AG04449 (cell line): Measurements from ENCODE around the gene FBP1.

ENCODE experiments used
- CTCF ChIA-PET: fragments of 350-600 bp; formaldehyde crosslinking; extraction: SDS; loops from one replicate; lab custom pipeline; 2021; ENCODE audit warnings: antibody characterized with exemption; lab: Yijun Ruan, JAX
- POLR2A ChIA-PET: fragments of 400-600, 350-600 bp; formaldehyde crosslinking; extraction: SDS; loops from one replicate; lab custom pipeline; 2020; ENCODE audit warnings: antibody characterized with exemption, inconsistent platforms; lab: Yijun Ruan, JAX
- DNase-seq: peaks from one replicate; pipeline ENCODE4 v3.0.0-alpha.2; 2010; ENCODE audit warnings: low read depth, low spot score
- H3K4me3 ChIP-seq: 2 replicates; pipeline ENCODE4 v1.5.1; 2011; ENCODE audit warnings: low read depth, mild to moderate bottlenecking, control low read depth, low read length
- CTCF ChIP-seq: IDR thresholded peaks from one replicate; pipeline ENCODE4 v1.5.1; 2011; ENCODE audit warnings: mild to moderate bottlenecking, moderate library complexity, low read length, control low read depth, inconsistent platforms; ENCODE audit not compliant: insufficient read depth; ENCODE audit errors: missing control alignments

FBP1 gene

GRCh38 chr9:94632737-94633136 lies 6.6 kb downstream of the FBP1 start:
- TF ChIP-seq CTCF = no peak
- no peak overlapping the region for H3K4me3 ChIP-seq
- CTCF ChIA-PET = no interaction called here
- DNase-seq = no peak
- POLR2A ChIA-PET = no interaction called here

GRCh38 chr9:94631599-94631998 lies 7.7 kb downstream of the FBP1 start:
- no peak for TF ChIP-seq CTCF
- CTCF ChIA-PET = no interaction called here
- DNase-seq = no peak
- no peak overlapping the region for H3K4me3 ChIP-seq
- POLR2A ChIA-PET = no interaction called here

GRCh38 chr9:94630833-94631232 lies 8.5 kb downstream of the FBP1 start:
- CTCF ChIA-PET = interaction anchor here (2.1 kb wide), 1 partner anchor 500 kb away, joined by 6 read pairs; no protein-coding TSS in a partner anchor

GRCh38 chr9:94630281-94630680 lies 9.0 kb downstream of the FBP1 start:
- ChIA-PET POLR2A (no interaction called here), CTCF (interaction anchor here (1.0 to 2.1 kb wide), 2 partner anchors 13 to 501 kb away, joined by 3 to 6 read pairs; no protein-coding TSS in a partner anchor)
- DNase-seq = no peak
- no peak for TF ChIP-seq CTCF
- no peak overlapping the region for H3K4me3 ChIP-seq

More at GRCh38 chr9:94630833-94631232, 8.5 kb downstream of the FBP1 start:
- POLR2A ChIA-PET = no interaction called here
- DNase-seq = no peak
- no peak overlapping the region for H3K4me3 ChIP-seq
- no peak for TF ChIP-seq CTCF

- TF ChIP-seq CTCF = no peak
- no peak overlapping the region for H3K4me3 ChIP-seq
- ChIA-PET CTCF (no interaction called here), POLR2A (no interaction called here)
- DNase-seq = no peak
These were observed 12.0 kb downstream of the FBP1 start for GRCh38 chr9:94627287-94627686.

- no peak for DNase-seq
- no peak overlapping the region for H3K4me3 ChIP-seq
- TF ChIP-seq CTCF = no peak
- ChIA-PET CTCF (no interaction called here), POLR2A (no interaction called here)
These were observed 13.5 kb downstream of the FBP1 start for GRCh38 chr9:94625835-94626234.
